Measurements from ENCODE around the gene TMEM184A.

DNA sequence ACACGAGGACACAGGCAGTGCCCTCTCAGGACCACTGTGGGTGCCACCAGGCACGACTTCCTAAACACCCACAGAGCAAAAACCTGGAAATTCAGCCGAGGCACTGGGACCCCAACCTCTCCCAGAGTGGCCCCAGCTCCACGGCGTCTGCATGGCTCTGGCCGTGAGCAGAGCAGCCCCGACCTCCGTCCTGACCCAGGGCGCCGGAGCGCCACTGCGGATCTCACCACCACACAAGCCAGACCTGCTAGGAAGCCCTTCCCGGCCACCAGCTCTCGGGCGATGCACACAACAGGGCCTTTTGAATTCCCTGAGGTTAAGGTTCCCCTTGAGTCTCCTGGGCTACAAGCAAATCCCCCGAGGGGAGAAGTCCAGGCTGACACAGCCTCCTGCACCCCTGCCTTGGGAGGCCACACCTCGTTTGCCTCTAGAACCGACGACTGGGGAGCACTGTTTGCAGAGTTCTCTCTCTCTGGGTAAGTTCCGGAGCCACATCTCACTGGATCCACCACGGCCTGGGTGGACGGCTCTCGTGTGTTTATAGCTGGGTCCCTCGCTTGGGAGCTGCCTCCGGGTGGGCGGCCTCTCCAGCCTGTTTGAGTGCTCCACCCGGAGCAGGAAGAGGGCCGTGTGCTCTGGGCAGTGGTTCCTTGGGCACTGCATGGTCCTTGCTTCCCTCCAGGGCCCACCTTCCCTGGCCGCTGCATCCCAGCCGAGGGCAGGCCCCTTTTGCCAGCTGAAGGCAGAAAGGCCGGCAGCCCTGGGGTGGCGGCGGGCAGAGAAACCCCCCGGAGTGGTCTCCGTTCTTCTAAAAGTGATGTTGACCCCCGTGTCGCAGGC is 29.4 kb upstream of the TMEM184A start:
- TF ChIP-seq POLR2A (IDR thresholded peaks at IDR 0.05; ENCODE audit: low read length) (no peak), GATA1 (IDR thresholded peaks at IDR 0.05; ENCODE audit: low read depth, low read length) (no peak)

All from erythroblast (primary cell).